A549 (cell line): ENCODE data around the gene SF1. TPM values are rescaled to one million over a fixed set of nuclear protein-coding genes. Genes with fewer than 3 reads are reported as not detected.
A peak's percentile ranks its signal among the peaks of the same experiment; 100 is the strongest.

Experiments
- ATAC-seq, 2 experiments: fragments of 200-7000 bp in 1 of 2; fragments of >200 bp in 1 of 2; cut with Nextera tagmentation in 1 of 2; cut with Tn5 transposase in 1 of 2; 3 replicates each; pipeline versions ENCODE4 v1.8.0 to v1.9.1; 2018 to 2020; ENCODE audit warnings: mild to moderate bottlenecking in 1 of 2, moderate library complexity in 1 of 2
- CTCF ChIA-PET: fragments of 300-600 bp; sonication (Branson Sonifier 250); formaldehyde crosslinking; extraction: SDS; loops from one replicate; lab custom pipeline; 2021; ENCODE audit warnings: antibody characterized with exemption, inconsistent platforms; lab: Yijun Ruan, JAX
- POLR2A ChIA-PET: fragments of 350-600 bp; formaldehyde crosslinking; extraction: SDS; loops from one replicate; lab custom pipeline; 2021; ENCODE audit warnings: antibody characterized with exemption, inconsistent platforms; lab: Yijun Ruan, JAX
- DNase-seq, 2 experiments: peaks; one replicate each; pipeline versions ENCODE4 v3.0.0 to v3.0.0-alpha.2; 2011 to 2016; ENCODE audit warnings: low read depth in 1 of 2, low spot score in 1 of 2
- FAIRE-seq: peaks from 2 replicates; lab custom pipeline; 2011; peaks lifted over from hg19 to GRCh38; lab: Jason Lieb, UNC
- H3K27ac ChIP-seq, 2 experiments: fragments of >200 bp; sonication (Bioruptor Twin); formaldehyde crosslinking; 3 replicates each; pipeline ENCODE4 v1.5.1; 2016 to 2017
- H3K4me1 ChIP-seq: fragments of >200 bp; sonication (Bioruptor Twin); formaldehyde crosslinking; 3 replicates; pipeline ENCODE4 v1.6.1; 2016
- H3K4me2 ChIP-seq: fragments of >200 bp; sonication (Bioruptor Twin); formaldehyde crosslinking; 3 replicates; pipeline ENCODE4 v1.6.1; 2016
- H3K4me3 ChIP-seq: fragments of >200 bp; sonication (Bioruptor Twin); formaldehyde crosslinking; 3 replicates; pipeline ENCODE4 v1.5.1; 2016
- H3K9me3 ChIP-seq: fragments of >200 bp; sonication (Bioruptor Twin); formaldehyde crosslinking; 3 replicates; pipeline ENCODE4 v1.6.1; 2016
- BCL3 ChIP-seq: fragments of >200 bp; sonication (Bioruptor Twin); formaldehyde crosslinking; IDR thresholded peaks from 3 replicates; pipeline ENCODE4 v1.6.1; 2016
- CBX8 ChIP-seq: fragments of 200-600 bp; sonication (generic); IDR thresholded peaks from 2 replicates; pipeline ENCODE4 v1.6.1; 2016
- CEBPB ChIP-seq, 2 experiments: fragments of >200 bp in 1 of 2; sonication (Bioruptor Twin) in 1 of 2; formaldehyde crosslinking in 1 of 2; IDR thresholded peaks; 2 replicates each; pipeline ENCODE4 v1.6.1; 2012 to 2016
- CHD2 ChIP-seq: fragments of 150-350 bp; IDR thresholded peaks from 2 replicates; pipeline ENCODE4 v1.6.1; 2014; ENCODE audit warnings: low read length; ENCODE audit not compliant: partially characterized antibody
- CTCF ChIP-seq: fragments of >200 bp; sonication (Bioruptor Twin); formaldehyde crosslinking; IDR thresholded peaks from 3 replicates; pipeline ENCODE4 v1.5.1; 2016
- EP300 ChIP-seq, 2 experiments: fragments of >200 bp; sonication (Bioruptor Twin); formaldehyde crosslinking; IDR thresholded peaks; 2 replicates in 1 of 2; 3 replicates in 1 of 2; pipeline ENCODE4 v1.6.1; 2016 to 2017
- FOXS1 ChIP-seq: fragments of 250-450 bp; sonication (Bioruptor Pico); IDR thresholded peaks from 2 replicates; pipeline ENCODE4 v1.5.0; 2020; ENCODE audit warnings: mild to moderate bottlenecking, moderate library complexity
- HES2 ChIP-seq: fragments of >200 bp; sonication (Bioruptor Twin); formaldehyde crosslinking; IDR thresholded peaks from 2 replicates; pipeline ENCODE4 v1.6.1; 2016
- HOXB13 ChIP-seq: fragments of 250-450 bp; sonication (Bioruptor Pico); IDR thresholded peaks from 2 replicates; pipeline ENCODE4 v1.5.0; 2020; ENCODE audit warnings: low read depth, mild to moderate bottlenecking, moderate library complexity
- HOXB5 ChIP-seq: fragments of 250-450 bp; sonication (Bioruptor Pico); IDR thresholded peaks from 2 replicates; pipeline ENCODE4 v1.5.0; 2020; ENCODE audit warnings: mild to moderate bottlenecking, moderate library complexity
- KDM5A ChIP-seq: fragments of 200-600 bp; sonication (generic); IDR thresholded peaks from 2 replicates; pipeline ENCODE4 v1.6.1; 2016; ENCODE audit warnings: antibody characterized with exemption, mild to moderate bottlenecking
- MAZ ChIP-seq: fragments of 150-350 bp; IDR thresholded peaks from 2 replicates; pipeline ENCODE4 v1.6.1; 2014; ENCODE audit warnings: antibody characterized with exemption, low read depth, low read length, borderline replicate concordance
- PHF8 ChIP-seq: fragments of 200-600 bp; sonication (generic); IDR thresholded peaks from 2 replicates; pipeline ENCODE4 v1.6.1; 2016; ENCODE audit warnings: low read depth, mild to moderate bottlenecking, antibody characterized with exemption, moderate library complexity, borderline replicate concordance
- POLR2A ChIP-seq: IDR thresholded peaks from 2 replicates; pipeline ENCODE4 v1.6.1; 2012; ENCODE audit warnings: mild to moderate bottlenecking, low read length
- POLR2AphosphoS2 ChIP-seq: conservative IDR thresholded peaks from 2 replicates; pipeline ENCODE4 v1.6.1; 2012; ENCODE audit warnings: low read length, improper control_type of control experiment, inconsistent platforms
- RARB ChIP-seq: fragments of 250-450 bp; sonication (Bioruptor Pico); IDR thresholded peaks from 2 replicates; pipeline ENCODE4 v1.8.0; 2021; ENCODE audit warnings: mild to moderate bottlenecking, moderate library complexity
- REST ChIP-seq: fragments of 200-600 bp; sonication (generic); IDR thresholded peaks from 2 replicates; pipeline ENCODE4 v1.6.1; 2016; ENCODE audit warnings: antibody characterized with exemption, mild to moderate bottlenecking, moderate library complexity
- RFX5 ChIP-seq: fragments of 450-650 bp; IDR thresholded peaks from 2 replicates; pipeline ENCODE4 v1.7.1; 2014; ENCODE audit warnings: antibody characterized with exemption, mild to moderate bottlenecking, moderate library complexity
- SMC3 ChIP-seq: fragments of >200 bp; sonication (Bioruptor Twin); formaldehyde crosslinking; IDR thresholded peaks from 3 replicates; pipeline ENCODE4 v1.6.1; 2018; ENCODE audit warnings: inconsistent platforms
- TFCP2L1 ChIP-seq: fragments of 250-450 bp; sonication (Bioruptor Pico); IDR thresholded peaks from 2 replicates; pipeline ENCODE4 v1.5.0; 2021; ENCODE audit warnings: mild to moderate bottlenecking
- TP53 ChIP-seq: fragments of 250-450 bp; sonication (Bioruptor Pico); IDR thresholded peaks from 2 replicates; pipeline ENCODE4 v1.5.0; 2021; ENCODE audit warnings: mild to moderate bottlenecking, moderate library complexity
- ZSCAN20 ChIP-seq: fragments of 250-450 bp; sonication (Bioruptor Pico); IDR thresholded peaks from 2 replicates; pipeline ENCODE4 v1.8.0; 2022; ENCODE audit warnings: mild to moderate bottlenecking, moderate library complexity
- WGBS: methylation state at CpG from one replicate; pipeline ENCODE4 v1.1.6; 2017; ENCODE audit errors: missing lambda C conversion rate; 5-methylcytosine and 5-hydroxymethylcytosine counted together
- polyA plus RNA-seq, 4 experiments: library from polyadenylated mRNA; depleted of rRNA in 3 of 4; stranded (reverse); fragments of >200 nt; fragmentation: RNase III in 1 of 4; extraction: RNeasy Plus Mini Kit Qiagen cat#74134 plus additional on column Dnase treatment in 1 of 4; gene quantifications; 2 replicates in 3 of 4; 3 replicates in 1 of 4; pipeline ENCODE4 v1.2.3, GENCODE V29; 2011 to 2017

The SF1 gene
- polyA plus RNA-seq, 2 of the 4 experiments (the other 2 are of a cell fraction) = 104 to 310 TPM

- WGBS = 92% methylated on average over 21 of the region's 22 CpGs
- POLR2A ChIA-PET = no interaction called here
- Histone ChIP-seq H3K9me3 (no peaks in the 10 kb centered on the region), H3K4me1 (no peaks in the 10 kb centered on the region), H3K27ac (no peak overlapping the region), H3K4me2 (no peak overlapping the region), H3K4me3 (no peak overlapping the region)
- no peak for FAIRE-seq
- CTCF ChIA-PET = interaction anchor here (1.4 to 2.3 kb wide), 3 partner anchors 19 to 51 kb away, joined by 3 to 11 read pairs (median 4); partner anchors contain the start of gene EHD1
- no peak for ATAC-seq
- DNase-seq = no peak
- TF ChIP-seq CTCF (no peak), CHD2 (no peak), HOXB13 (CRISPR knock-in tag) (no peak), POLR2A (no peak), EP300 (IDR thresholded peaks at IDR 0.05) (no peak), CBX8 (no peak), FOXS1 (CRISPR knock-in tag) (no peak), RFX5 (no peak), SMC3 (no peak), CEBPB (IDR thresholded peaks at IDR 0.05) (no peak), TP53 (CRISPR knock-in tag) (no peak), PHF8 (no peak), POLR2AphosphoS2 (no peak), TFCP2L1 (CRISPR knock-in tag) (no peak), KDM5A (no peak), ZSCAN20 (no peak), RARB (CRISPR knock-in tag) (no peak), MAZ (no peak), REST (no peak)
Observed at GRCh38 chr11:64827451-64827839, 49.1 kb upstream of the SF1 start.

- H3K27ac ChIP-seq = no peak overlapping the region
- H3K4me1 ChIP-seq = no peaks in the 10 kb centered on the region
- H3K4me3 ChIP-seq = no peak overlapping the region
- CTCF ChIA-PET = interaction anchor here (0.8 to 2.3 kb wide), 5 partner anchors 14 to 52 kb away, joined by 3 to 11 read pairs (median 4); partner anchors contain the start of genes EHD1 and MAP4K2
- no peak overlapping the region for H3K4me2 ChIP-seq
- no peak for FAIRE-seq
- peak in 1 of 2 experiments; percentile 54; a peak in 3 of 6 replicates for ATAC-seq
- POLR2A ChIA-PET = no interaction called here
- 90% methylated on average over 52 of the region's 52 CpGs for WGBS
- DNase-seq = no peak
- TF ChIP-seq BCL3 (no peak), REST (no peak), PHF8 (no peak), CBX8 (no peak), HOXB5 (CRISPR knock-in tag) (no peak), HES2 (no peak)
- TF ChIP-seq, all 56 proteins: peak for 0
- H3K9me3 ChIP-seq = no peaks in the 10 kb centered on the region
Observed at GRCh38 chr11:64826578-64827450, 48.5 kb upstream of the SF1 start.
